Epithelial cell of proximal tubule (primary cell): ENCODE data around the gene SANBR. TPM values are rescaled to one million over a fixed set of nuclear protein-coding genes. Genes with fewer than 3 reads are reported as not detected.
"Not testable (repeated sequence)": the region's sequence is repeated elsewhere in the genome, so short reads cannot be mapped to it uniquely, and the experiment has no call there.

Source experiments
- DNase-seq: peaks from one replicate; pipeline ENCODE4 v3.0.0-alpha.2; 2011; ENCODE audit warnings: low read depth
- H3K4me3 ChIP-seq: 2 replicates; pipeline ENCODE4 v1.5.1; 2011; ENCODE audit warnings: low read depth, mild to moderate bottlenecking, low read length
- total RNA-seq: library from RNA; depleted of rRNA; stranded (reverse); fragments of >200 nt; gene quantifications from 2 replicates; pipeline ENCODE4 v1.2.3, GENCODE V29; 2015
- TF ChIP-seq, protein P1 (sequence below): conservative IDR thresholded peaks from 2 replicates; pipeline ENCODE4 v1.5.1; 2012; ENCODE audit warnings: low read depth, mild to moderate bottlenecking, low read length

SANBR gene
- total RNA-seq, 1 donor from 2014 or later: 6.3 TPM

DNA sequence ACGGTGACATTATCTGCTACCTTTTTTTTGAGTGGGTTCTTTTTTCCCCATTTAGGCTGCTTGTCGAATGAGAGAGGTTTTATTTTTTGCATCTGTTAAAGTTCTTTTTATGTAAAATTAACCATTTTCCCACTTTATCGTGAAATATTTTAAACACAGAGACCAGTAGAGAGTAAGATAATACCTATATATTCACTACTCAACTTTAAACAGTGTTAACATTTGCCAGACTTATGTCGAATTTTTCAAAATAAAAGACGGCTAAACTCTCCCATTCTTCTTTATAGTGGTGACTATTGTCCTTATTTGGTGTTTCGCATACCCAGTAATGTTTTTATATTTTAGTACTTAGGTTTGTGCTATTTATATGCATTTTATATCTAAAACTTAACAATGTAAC is 46.9 kb upstream of the SANBR start:
- TF ChIP-seq, protein P1, sequence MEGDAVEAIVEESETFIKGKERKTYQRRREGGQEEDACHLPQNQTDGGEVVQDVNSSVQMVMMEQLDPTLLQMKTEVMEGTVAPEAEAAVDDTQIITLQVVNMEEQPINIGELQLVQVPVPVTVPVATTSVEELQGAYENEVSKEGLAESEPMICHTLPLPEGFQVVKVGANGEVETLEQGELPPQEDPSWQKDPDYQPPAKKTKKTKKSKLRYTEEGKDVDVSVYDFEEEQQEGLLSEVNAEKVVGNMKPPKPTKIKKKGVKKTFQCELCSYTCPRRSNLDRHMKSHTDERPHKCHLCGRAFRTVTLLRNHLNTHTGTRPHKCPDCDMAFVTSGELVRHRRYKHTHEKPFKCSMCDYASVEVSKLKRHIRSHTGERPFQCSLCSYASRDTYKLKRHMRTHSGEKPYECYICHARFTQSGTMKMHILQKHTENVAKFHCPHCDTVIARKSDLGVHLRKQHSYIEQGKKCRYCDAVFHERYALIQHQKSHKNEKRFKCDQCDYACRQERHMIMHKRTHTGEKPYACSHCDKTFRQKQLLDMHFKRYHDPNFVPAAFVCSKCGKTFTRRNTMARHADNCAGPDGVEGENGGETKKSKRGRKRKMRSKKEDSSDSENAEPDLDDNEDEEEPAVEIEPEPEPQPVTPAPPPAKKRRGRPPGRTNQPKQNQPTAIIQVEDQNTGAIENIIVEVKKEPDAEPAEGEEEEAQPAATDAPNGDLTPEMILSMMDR: no peak
- DNase-seq: no peak
- peak overlapping the region; percentile 93 for H3K4me3 ChIP-seq

DNA sequence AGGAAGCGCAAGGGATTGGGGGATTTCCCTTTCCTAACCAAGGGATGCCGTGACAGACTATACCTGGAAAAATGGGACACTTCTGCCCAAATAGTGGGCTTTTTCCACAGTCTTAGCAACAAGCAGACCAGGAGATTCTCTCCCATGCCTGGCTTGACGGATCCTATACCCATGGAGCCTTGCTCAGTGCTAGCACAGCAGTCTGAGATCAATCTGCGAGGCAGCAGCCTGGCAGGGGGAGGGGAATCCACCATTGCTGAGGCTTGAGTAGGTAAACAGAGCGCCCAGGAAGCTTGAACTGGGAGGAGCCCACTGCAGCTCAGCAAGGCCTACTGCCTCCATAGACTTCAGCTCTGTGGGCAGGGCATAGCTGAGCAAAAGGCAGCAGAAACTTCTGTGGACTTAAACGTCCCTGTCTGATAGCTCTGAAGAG is 44.4 kb upstream of the SANBR start:
- no peak overlapping the region for H3K4me3 ChIP-seq
- no peak for DNase-seq
- TF ChIP-seq, protein P1: no peak

DNA sequence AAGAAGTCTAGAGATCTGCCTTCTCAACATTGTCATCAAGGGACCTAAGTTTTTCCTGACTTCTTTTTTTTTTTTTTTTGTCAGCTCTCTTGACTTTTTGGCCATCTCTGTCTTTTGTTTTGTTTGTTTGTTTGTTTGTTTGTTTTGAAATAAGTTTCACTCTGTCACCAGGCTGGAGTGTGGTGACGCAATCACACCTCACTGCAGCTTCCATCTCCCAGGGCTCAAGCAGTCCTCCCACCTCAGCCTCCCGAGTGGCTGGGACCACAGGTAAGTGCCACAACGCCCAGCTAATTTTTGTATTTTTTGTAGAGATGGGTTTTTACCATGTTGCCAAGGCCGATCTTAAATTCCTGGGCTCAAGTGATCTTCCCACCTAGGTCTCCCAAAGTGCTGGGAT is 42.0 kb upstream of the SANBR start:
- TF ChIP-seq, protein P1: no peak
- no peak overlapping the region for H3K4me3 ChIP-seq
- DNase-seq: no peak

DNA sequence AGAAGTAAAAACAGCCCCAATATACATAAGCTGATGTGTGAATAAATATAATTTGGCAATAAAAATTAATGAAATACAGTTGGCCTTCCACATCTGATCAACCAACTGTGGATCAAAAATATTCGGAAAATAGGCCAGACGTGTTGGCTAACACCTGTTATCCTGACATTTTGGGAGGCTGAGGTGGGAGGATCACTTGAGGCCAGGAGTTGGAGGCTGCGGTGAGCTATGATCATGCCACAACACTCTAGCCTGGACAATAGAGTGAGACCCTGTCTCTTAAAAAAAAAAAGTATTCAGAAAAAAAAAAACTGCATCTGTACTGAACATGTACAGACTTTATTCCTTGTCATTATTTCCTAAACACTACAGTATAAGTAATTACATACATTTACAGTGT is 36.1 kb upstream of the SANBR start:
- TF ChIP-seq, protein P1: no peak
- DNase-seq: no peak
- H3K4me3 ChIP-seq: no peak overlapping the region

DNA sequence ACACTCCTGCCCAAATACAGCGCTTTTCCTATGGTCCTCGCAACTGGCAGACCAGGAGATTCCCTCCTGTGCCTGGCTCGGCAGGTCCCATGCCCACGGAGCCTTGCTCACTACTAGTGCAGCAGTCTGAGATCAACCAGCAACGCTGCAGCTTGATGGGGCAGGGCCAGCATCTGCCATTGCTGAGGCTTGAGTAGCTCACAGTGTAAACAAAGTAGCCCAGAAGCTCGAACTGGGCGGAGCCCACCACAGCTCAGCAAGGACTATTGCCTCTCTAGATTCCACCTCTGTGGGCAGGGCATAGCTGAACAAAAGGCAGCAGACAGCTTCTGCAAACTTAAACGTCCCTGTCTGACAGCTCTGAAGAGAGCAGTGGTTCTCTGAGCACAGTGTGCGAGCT is 31.1 kb upstream of the SANBR start:
- H3K4me3 ChIP-seq, DNase-seq: not testable (repeated sequence)

DNA sequence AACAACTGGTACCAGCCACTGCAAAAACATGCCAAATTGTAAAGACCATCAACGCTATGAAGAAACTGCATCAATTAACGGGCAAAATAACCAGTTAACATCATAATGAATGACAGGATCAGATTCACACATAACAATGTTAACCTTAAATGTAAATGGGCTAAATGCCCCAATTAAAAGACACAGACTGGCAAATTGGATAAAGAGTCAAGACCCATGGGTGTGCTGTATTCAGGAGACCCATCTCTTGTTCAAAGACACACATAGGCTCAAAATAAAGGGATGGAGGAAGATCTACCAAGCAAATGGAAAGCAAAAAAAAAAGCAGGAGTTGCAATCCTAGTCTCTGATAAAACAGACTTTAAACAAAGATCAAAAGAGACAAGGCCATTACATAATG is 29.0 kb upstream of the SANBR start:
- H3K4me3 ChIP-seq, DNase-seq: not testable (repeated sequence)

DNA sequence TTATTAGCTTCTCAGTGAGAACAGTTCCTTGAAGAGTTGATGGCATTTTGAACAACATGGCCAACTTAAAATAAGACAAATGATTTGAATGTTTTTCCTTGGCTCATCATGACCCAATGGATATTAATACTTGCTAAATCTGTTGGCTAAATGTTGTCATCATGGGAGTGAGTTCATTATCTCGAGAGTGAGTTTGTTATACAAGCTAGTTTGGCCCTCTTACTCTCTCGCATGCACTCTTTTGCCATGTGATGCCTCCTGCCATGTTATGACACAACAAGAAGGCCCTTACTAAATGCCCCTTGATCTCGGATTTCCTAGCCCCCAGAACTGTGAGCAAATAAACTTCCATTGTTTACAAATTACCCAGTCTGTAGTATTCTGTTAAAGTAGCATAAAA is 22.9 kb upstream of the SANBR start:
- TF ChIP-seq, protein P1: no peak
- H3K4me3 ChIP-seq: no peak overlapping the region
- DNase-seq: no peak

DNA sequence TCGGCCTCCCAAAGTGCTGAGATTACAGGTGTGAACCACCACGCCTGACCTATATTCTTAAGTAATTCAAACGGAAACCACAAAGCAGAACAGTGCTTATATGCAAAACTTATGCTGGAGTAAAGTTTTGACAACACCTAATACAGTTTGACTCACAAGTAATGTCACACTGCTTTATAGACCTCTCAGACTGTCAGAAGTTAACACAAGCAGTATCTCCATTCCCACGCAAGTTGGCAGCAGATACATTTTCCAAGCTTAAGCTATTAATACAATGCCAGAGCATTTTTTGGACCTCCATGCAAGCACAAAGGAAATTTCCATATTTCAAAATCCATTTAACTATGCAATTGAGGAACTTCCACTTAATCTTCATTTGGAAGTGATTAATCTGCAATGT is 21.0 kb upstream of the SANBR start:
- TF ChIP-seq, protein P1: no peak
- DNase-seq: no peak
- no peak overlapping the region for H3K4me3 ChIP-seq
